Nephron progenitor cell (in vitro differentiated cells): ENCODE results near the gene MTG1.
"Not testable (repeated sequence)": the region's sequence is repeated elsewhere in the genome, so short reads cannot be mapped to it uniquely, and the experiment has no call there.

ENCODE experiments used
- DNase-seq: peaks from one replicate; pipeline ENCODE4 v3.0.0; 2021
- H3K27ac Mint-ChIP-seq: 2 replicates; pipeline ENCODE4 v1.8.0; 2021; ENCODE audit warnings: mild to moderate bottlenecking, moderate library complexity, mixed read lengths
- H3K27me3 Mint-ChIP-seq: 2 replicates; pipeline ENCODE4 v1.8.0; 2021; ENCODE audit warnings: mild to moderate bottlenecking, low read depth, mixed read lengths; ENCODE audit not compliant: poor library complexity
- H3K36me3 Mint-ChIP-seq: 2 replicates; pipeline ENCODE4 v1.8.0; 2021; ENCODE audit warnings: low read depth, mixed read lengths
- H3K4me1 Mint-ChIP-seq: 2 replicates; pipeline ENCODE4 v1.8.0; 2021; ENCODE audit warnings: mixed read lengths
- H3K4me3 Mint-ChIP-seq: 2 replicates; pipeline ENCODE4 v1.8.0; 2021; ENCODE audit warnings: mild to moderate bottlenecking, moderate library complexity, mixed read lengths
- H3K9me3 Mint-ChIP-seq: 2 replicates; pipeline ENCODE4 v1.8.0; 2021; ENCODE audit warnings: mild to moderate bottlenecking, moderate library complexity, mixed read lengths
- TF ChIP-seq, protein P1 (sequence below): fragments of 200-600 bp; sonication (generic); IDR thresholded peaks from 2 replicates; pipeline ENCODE4 v1.5.0; 2021; ENCODE audit warnings: antibody characterized with exemption

Gene MTG1

DNA sequence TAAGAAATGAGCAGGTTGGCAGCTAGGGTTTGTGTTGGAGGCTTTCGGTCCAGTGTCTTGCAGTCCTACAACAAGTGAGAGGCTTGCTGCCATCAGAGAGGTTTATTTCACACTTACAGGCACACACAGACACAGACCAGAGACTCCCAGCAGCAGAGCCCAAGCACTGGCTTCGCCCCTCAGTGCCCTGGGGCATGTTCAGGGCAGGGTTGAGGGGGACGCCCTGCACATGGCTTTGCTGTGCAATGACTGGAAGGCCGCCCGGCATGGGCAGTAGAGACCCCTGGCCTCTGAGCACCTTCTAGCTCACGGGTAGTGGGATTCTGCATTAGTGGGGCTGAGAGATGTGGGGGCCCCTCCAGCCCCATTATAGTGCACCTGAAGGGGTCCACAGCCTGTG, 26.6 kb downstream of the MTG1 start:
- no peak for DNase-seq
- peaks cover 8% of the 10 kb centered on the region for H3K9me3 Mint-ChIP-seq
- no peak overlapping the region for H3K4me3 Mint-ChIP-seq
- no peaks in the 10 kb centered on the region for H3K4me1 Mint-ChIP-seq
- H3K36me3 Mint-ChIP-seq, result peaks cover 25% of the 10 kb centered on the region
- TF ChIP-seq, protein P1, sequence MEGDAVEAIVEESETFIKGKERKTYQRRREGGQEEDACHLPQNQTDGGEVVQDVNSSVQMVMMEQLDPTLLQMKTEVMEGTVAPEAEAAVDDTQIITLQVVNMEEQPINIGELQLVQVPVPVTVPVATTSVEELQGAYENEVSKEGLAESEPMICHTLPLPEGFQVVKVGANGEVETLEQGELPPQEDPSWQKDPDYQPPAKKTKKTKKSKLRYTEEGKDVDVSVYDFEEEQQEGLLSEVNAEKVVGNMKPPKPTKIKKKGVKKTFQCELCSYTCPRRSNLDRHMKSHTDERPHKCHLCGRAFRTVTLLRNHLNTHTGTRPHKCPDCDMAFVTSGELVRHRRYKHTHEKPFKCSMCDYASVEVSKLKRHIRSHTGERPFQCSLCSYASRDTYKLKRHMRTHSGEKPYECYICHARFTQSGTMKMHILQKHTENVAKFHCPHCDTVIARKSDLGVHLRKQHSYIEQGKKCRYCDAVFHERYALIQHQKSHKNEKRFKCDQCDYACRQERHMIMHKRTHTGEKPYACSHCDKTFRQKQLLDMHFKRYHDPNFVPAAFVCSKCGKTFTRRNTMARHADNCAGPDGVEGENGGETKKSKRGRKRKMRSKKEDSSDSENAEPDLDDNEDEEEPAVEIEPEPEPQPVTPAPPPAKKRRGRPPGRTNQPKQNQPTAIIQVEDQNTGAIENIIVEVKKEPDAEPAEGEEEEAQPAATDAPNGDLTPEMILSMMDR, result no peak
- H3K27ac Mint-ChIP-seq, result no peak overlapping the region
- peaks cover 33% of the 10 kb centered on the region for H3K27me3 Mint-ChIP-seq

DNA sequence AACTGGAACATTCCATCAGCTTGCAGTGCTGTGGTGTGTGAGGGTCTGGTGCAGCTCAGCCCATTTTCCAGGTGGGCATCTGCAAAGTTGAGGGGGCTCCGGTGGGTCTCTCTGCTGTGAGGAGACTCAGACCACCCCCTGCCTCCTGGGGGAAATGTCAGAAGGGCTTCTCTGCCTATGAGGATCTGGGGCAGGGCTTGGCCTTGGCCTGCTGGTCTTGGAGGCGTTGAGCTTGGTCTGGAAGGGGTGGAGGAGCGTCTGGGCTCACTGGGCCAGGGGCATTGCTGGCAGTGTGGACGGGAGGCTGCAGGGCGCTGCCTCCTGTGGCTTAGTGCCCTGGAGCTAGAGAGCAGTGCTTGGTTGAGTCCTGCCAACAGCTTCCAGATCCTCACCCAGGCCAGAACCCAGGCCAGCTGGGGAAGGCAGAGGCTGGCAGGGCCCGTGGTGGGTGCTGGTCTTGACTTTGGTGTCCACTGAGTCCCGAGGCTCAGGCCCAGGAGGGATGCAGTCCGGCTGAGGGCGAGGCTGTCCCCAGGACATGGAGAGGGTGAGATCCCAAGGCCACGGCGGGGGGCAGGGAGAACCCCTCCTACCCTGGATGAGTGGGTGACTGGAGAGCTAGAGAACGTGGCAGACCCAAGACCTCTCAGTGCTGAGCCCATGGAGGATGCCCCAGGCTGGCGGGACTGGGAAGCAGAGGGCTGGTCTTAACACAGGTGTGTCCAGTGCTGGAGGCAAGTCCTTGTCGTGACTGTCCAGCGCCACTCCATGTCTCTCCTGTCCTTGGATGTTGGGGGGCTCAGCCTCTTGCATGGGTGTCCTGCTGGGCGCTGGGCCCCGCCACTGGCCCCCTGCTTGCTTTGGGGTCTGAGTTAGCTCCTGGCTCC, 27.6 kb downstream of the MTG1 start:
- DNase-seq, result no peak
- Mint-ChIP-seq H3K9me3 (no peaks in the 10 kb centered on the region), H3K27ac (no peak overlapping the region), H3K4me1 (no peaks in the 10 kb centered on the region), H3K27me3 (peaks cover 33% of the 10 kb centered on the region), H3K4me3 (no peak overlapping the region), H3K36me3 (peaks cover 17% of the 10 kb centered on the region)
- TF ChIP-seq, protein P1, result no peak

DNA sequence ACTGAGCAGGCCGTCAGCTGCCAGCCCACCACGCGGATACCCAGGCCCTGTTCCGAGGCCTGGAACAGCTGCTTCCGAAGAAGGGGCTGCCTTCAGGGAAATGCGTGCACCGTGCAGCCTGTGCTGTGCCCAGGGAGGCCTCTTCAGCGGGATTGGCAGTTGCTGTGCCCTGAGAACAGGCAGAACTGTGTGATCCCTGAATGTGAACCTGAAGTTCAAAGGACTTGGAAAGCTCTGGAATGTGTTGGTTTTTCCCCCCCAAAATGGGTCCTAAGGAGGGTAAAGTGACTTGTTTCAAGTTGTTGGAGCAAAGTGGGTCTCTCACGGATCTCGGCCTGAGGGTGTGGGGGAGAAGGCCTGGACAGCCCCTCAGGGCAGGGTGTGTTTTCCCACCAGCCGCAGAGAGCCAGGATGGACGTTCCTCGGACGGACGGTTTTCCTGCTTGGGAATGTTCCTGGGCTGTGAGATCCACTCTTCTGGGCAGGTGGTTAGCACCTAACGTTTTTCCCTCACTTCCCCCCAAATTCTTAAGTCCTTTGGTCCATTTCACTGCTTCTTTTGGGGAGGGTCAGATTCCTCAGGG, 28.4 kb downstream of the MTG1 start:
- Mint-ChIP-seq H3K27ac (no peak overlapping the region), H3K4me1 (no peaks in the 10 kb centered on the region), H3K36me3 (peaks cover 17% of the 10 kb centered on the region), H3K27me3 (peaks cover 33% of the 10 kb centered on the region), H3K9me3 (no peaks in the 10 kb centered on the region), H3K4me3 (peak overlapping the region; percentile 32)
- no peak for DNase-seq
- TF ChIP-seq, protein P1, result no peak

DNA sequence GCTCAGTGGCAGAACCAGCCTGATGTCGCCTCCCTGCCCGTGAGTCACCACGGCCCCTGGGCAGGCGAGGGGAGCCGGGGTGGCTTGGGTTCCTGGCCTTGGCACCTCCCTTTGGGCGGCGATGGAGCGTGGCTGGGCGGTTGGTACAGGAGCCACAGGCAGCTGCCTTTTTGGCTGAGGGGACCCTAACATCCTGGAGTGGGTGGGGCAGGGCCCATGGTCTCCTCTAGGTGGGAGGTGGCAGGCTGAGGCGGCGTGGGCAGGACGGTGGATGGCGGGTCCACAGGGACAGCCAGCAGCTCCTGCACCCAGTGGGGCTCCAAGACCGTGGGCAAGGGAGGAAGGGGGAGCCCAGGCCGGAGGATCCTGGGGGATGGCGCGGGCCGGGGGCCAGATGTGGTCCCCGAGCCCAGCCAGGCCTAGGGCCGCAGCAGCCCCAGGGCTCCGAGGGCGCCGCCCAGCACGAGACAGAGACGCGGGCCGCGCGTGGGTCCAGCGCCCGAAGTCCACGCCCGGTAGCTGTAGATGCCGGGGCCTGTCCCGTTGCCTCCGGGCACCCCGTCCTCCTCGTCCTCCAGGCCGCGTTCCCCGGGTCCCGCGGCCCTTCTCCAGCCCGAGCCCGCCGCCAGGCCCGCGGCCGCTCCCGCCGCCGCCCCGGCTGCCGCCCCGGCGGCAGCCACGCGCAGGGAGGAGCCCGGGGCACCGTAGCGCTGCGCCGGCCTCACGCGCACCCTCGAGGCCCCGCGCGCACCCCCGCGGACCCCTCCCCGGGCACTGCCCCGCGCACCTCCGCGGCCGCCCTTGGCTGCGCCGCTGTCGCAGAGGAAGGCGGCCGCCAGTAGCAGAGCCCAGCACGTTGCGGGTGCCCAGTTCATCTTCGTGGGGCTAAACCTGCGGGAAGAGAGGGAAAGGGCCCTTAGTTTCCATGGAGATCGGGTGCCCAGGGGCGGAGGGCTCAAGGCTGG, 29.1 kb downstream of the MTG1 start:
- Mint-ChIP-seq H3K36me3 (peaks cover 15% of the 10 kb centered on the region), H3K4me1 (no peaks in the 10 kb centered on the region), H3K27me3 (peaks cover 33% of the 10 kb centered on the region), H3K9me3 (peaks cover 1% of the 10 kb centered on the region), H3K27ac (no peak overlapping the region), H3K4me3 (peak overlapping the region; percentile 60)
- DNase-seq, result peak; percentile 46
- TF ChIP-seq, protein P1, result no peak

DNA sequence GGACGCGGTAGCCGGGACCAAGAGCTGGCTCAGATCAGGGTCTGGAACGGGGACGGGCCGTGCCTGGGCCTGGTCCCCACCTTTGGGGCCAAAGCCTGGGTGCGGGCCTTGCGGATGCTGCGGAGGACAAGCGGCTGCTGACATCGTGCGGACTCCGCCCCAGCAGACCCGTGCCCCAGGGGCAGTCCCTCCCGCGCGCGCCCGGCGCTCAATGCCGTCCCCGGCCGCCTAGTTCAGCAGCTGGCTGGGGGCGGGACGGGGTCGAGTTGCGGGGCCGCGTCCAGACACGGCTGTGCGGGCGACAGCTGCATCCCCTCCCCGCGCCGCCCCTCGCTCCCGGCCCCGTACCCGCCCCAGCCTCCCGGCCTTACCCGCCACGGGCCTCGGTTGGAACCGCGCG, 30.1 kb downstream of the MTG1 start:
- H3K4me3 Mint-ChIP-seq, H3K36me3 Mint-ChIP-seq, H3K4me1 Mint-ChIP-seq, H3K27ac Mint-ChIP-seq: not testable (repeated sequence)
- peaks cover 33% of the 10 kb centered on the region for H3K27me3 Mint-ChIP-seq
- peaks cover 12% of the 10 kb centered on the region for H3K9me3 Mint-ChIP-seq
- peak; percentile 33 for DNase-seq

DNA sequence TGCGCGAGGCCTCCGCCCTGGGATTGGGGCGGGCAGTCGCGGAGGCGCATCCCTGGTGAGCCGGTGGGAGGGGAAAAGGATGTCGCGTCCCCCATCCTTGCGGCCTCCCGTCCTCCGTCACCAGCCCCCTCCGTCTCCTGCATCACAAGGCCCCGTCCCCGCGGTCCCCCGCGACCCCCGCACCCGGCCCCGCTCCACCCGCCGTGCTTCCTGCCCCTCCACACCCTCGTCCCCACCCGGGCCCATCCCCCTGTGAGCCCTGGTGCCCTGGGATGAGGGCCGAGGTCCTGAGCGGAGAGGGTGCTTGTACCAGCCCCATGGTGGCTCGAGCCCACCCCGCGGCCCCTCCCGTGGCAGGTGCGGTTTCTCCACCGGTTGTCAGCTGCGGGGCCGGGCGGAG, 30.6 kb downstream of the MTG1 start, which contains the start of gene SPRN:
TSS of gene SPRN (minus strand) at position 25 of the 400 bp plus-strand sequence. CDS start 944 bp downstream, outside the sequence.
- H3K9me3 Mint-ChIP-seq, result peaks cover 17% of the 10 kb centered on the region
- H3K27ac Mint-ChIP-seq, H3K4me1 Mint-ChIP-seq, DNase-seq, H3K36me3 Mint-ChIP-seq: not testable (repeated sequence)
- H3K27me3 Mint-ChIP-seq, result peaks cover 31% of the 10 kb centered on the region
- peak within 1 kb of the TSS; percentile 60 for H3K4me3 Mint-ChIP-seq

DNA sequence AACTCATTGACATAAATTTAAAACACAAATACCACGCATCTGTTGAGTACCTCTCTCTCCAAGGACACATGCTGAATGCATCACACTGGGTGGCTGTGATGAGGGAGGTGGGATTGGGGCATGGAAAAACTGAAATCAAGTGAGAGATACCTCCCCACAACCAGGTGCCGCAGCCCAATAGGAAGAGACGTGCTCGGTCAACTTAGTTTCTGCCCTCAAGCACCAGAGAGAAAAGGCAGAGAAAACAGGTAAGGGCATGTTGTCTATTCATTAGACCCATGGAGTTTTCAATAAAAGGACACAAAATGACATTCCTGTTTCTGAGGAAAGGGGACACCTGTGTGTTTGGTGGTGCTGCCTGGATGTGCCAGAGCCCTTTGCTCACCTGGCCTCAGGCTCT, 35.6 kb downstream of the MTG1 start:
- H3K27ac Mint-ChIP-seq, DNase-seq: not testable (repeated sequence)

DNA sequence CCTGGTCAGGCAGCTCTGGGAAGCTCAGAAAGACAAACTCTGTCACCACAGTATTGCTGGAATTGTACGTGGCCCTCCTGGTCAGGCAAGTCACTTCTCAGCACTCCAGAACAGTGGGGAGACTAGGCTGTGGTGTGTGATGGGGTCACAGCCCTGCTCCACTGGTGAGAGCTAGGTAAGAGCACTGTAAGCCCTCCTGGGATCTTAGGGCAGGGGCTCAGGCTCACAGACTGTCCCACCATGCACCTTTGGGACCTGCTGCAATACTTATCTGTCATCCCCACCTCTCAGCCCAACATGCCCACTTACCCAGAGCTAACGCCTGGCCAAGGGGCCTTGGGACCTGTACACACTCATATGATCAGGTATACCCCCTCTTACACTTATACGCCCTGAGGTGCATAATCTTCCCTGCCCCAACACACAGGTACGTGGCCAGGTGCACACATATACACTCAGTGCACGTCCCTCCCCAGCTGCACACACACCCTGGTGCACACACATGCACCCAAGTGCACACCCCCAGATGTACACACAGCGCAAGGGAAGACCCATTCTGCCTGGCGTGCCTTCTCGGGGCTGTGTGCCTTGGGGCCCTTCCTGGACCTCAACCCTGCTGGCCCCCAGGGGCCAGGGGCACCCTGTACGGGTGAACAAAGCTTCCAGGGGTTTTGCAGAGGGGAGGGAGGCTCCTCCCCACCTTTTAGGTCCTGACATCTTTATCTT, 38.1 kb downstream of the MTG1 start:
- H3K4me3 Mint-ChIP-seq, H3K4me1 Mint-ChIP-seq, H3K36me3 Mint-ChIP-seq: not testable (repeated sequence)

More for the DNA sequence above, 35.6 kb downstream of the MTG1 start:
- H3K27me3 Mint-ChIP-seq, H3K4me3 Mint-ChIP-seq, H3K36me3 Mint-ChIP-seq, H3K4me1 Mint-ChIP-seq: not testable (repeated sequence)
- peaks cover 20% of the 10 kb centered on the region for H3K9me3 Mint-ChIP-seq

DNA sequence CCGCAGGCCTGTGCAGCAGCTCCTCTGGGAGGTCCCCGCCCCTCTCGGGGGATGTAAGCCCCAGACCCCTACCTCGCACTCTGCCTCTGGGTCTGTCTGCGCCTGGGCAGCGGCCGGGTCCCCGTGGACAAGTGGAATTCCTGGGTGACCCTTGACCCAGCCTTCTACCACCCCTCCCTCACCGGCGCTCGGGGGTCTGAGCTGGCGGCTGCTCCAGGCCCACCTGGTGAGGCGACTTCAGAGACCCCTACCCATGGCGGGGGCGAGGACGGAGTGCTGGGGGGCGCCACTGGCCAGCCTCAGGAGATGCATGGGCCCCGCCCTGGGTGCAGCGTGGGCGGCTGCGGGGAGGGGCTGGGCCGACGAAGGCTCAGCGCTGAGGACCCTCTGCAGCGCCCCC, 38.8 kb downstream of the MTG1 start:
- H3K4me3 Mint-ChIP-seq, H3K27me3 Mint-ChIP-seq, H3K4me1 Mint-ChIP-seq, H3K27ac Mint-ChIP-seq, DNase-seq, H3K36me3 Mint-ChIP-seq: not testable (repeated sequence)
- peaks cover 37% of the 10 kb centered on the region for H3K9me3 Mint-ChIP-seq

More for the DNA sequence above, 38.1 kb downstream of the MTG1 start:
- not testable (repeated sequence) for H3K27ac Mint-ChIP-seq, H3K27me3 Mint-ChIP-seq, DNase-seq
- peaks cover 32% of the 10 kb centered on the region for H3K9me3 Mint-ChIP-seq
